ENCODE data around the gene NDUFA5.

Gene NDUFA5

DNA sequence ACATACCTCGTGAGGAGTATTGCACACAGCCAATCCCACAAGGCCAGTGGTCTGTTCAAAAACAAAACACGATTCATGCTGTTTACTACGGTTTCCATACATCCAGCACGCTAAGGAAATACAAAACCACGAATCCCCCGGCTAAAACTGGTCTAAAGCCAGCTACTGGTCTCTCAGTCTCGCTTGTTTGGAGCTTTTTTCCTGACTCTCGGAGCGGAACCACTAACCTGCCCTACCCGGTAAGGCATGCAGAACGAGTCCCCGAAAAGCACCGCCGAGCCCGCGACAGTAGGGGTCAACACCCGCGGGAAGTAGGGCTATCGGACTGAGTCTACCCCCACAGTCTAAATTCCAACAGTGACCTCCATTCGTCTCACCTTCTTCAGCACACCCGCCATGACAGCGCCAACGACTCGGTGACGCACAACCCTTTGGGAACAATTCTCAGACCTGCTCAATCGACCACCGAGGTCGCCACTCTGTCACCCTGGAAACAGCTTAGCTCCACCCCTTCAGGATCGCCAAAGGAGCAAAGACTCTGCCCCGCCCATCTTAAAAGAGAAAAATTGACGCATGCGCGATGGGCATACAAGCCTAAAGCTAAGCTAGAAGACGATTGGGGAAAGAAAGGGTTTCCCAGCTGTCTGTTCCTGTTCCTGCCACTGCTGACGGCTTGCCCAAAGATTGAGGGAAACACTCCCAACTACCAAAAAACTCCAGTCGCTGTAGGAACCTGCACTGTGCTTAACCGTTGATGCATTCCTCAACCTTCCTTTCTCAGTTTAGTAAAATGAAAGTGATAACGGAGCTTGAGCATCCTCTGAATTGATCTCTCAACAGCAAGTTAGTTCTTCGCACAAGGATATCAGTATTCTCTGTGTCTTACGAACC is at the start of gene NDUFA5:
Gene NDUFA5 (minus strand): TSS at position 421 of the 891 bp plus-strand sequence. CDS start 23 bp downstream, at position 398.
- DNase-seq (ENCODE audit: low spot score) = peak; percentile 98

DNA sequence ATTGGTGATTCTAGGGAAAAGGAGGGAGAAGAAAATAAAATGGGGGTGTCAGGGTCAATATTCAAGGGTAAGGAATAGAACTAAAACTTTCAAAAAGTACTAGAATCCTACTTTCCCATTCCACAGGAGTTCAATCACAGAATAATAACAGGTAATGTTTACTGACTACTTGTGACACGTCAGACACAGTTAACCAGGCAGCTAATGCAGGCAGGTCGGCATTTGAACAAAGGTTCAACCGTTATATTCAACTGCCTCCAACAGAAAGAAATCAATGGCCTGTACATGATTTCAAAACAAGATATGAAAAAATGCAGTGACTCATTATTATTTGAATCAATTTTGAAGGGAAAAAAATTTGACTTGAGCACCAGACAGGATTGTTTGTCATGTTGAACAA is 47.1 kb upstream of the NDUFA5 start:
- no peak for DNase-seq (ENCODE audit: low spot score)

DNA sequence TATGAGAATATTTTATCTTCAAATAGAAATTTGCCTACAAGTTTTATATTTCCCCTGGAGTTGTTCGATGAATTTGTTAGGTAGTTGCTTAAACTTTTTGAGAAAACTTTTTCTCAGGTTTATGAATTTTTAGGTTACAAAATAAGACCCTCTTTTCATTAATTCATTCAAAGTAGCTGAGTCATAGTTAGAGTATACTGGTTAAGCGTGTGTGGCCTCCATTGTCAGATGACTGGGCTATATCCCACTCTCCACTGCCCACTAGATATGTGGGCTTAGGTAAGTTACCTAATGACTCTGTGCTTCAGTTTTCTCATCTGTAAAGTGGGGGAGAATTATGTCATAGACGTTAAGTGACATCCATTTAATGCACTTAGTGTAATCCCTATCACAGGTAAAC is 45.0 kb upstream of the NDUFA5 start:
- DNase-seq (ENCODE audit: low spot score) = no peak

DNA sequence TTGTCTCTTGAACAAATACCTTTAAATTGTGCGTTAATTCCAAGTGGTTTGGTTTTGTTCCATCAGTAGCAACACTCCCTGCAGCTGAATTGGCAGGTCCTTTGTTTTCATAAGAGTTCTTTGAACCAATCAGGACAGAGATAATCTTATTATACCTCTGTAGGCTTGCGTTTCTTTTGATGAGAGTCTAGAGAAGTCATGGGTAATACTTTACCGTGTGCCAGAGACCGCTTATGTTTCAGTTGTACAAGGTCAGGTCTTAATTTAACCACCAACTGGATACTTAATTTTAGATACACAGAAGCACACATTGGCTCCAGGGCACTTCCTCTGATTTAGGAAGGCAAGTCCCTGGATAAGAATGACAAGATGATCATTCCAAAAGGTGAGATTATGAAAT is 43.9 kb upstream of the NDUFA5 start, which contains the start of gene ASB15:
Gene ASB15 (plus strand): TSS at position 292 of the 400 bp plus-strand sequence. CDS start 12,682 bp downstream, outside the sequence.
- no peak for DNase-seq (ENCODE audit: low spot score)

DNA sequence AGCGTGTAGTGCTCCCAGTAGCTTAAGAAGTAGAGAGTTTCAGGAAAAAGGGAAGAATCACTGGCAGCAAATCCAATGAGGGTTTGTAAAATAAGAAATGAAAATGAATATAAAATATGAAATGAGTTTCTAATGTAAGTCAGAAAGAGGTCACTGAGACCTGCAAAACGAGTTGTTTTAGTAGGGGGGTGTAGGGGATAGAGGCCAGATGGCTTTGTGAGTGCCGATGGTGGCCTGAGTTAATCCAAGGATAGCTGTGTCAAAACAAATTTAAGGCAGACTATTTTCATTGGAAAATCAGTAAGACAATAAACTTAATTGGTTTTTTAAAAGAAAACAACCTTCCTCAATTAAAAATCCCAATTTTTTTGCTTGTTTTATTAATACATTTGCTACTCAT is 43.3 kb upstream of the NDUFA5 start:
- no peak for DNase-seq (ENCODE audit: low spot score)

DNA sequence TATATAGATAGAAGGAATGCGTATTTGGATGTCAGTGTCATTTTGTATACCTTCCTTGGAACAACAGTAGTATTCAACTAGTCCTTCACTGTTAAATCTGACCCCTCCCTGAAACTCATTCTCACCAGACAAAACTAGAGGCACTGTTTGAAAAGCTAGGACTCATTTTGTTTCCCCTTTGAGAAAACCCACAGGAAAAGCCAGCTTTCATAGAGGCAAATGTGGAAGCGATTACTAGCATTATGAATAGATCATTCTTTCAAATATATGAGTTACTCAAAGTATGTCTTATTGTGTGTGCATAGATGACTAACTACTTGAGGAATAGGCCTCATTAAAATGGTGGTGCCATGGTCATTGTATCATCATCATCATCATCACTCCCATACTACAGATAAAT is 42.1 kb upstream of the NDUFA5 start:
- DNase-seq (ENCODE audit: low spot score) = no peak

DNA sequence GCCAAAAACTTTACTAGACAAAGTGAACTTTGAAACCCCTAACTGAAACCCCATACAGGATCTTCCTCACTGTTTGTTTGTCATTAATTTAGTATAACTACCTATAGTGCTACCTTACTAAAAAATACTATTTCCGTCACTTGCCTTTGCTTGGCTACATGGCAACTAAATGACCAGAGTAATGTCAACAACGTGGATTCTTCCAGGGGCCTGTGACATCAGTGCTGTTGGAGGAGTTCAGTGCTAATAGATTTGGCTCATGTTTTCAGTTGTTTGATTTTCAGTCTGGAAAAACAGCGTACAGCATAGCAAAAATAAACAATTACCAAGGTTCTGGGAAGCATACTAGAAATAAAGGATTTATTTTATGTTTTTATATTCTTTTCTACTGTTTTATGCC is 41.0 kb upstream of the NDUFA5 start:
- no peak for DNase-seq (ENCODE audit: low spot score)

DNA sequence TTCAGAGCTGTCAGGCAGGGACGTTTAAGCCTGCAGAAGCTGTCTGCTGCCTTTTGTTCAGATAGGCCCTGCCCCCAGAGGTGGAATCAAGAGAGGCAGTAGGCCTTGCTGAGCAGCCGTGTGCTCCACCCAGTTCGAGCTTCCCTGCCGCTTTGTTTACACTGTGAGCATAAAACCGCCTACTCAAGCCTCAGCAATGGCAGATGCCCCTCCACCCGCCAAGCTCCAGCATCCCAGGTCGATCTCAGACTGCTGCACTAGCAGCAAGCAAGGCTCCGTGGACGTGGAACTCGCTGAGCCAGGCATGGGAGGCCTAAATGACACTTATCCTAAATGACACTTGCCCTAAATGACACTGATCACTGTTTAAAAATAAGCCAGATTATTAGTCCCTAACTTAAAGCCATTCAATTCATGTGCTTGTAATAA is 37.2 kb upstream of the NDUFA5 start:
- peak; percentile 32 for DNase-seq (ENCODE audit: low spot score)

DNA sequence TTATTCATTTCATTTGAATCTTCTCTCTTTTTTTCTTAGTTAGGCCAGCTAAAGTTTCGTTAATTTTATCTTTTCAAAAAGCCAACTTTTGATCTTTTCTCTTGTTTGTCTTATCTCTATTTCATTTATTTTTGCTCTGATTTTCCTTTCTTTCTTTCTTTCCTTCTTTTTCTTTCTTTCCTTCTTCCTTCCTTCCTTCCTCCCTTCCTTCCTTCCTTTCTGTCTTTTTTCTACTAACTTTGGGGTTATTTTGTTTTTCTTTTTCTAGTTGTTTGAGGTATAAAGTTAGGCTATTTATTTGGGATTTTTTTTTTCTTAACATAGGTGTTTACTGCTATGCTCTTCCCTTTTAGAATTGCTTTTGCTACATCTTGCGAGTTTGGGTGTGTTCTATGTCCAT is 30.8 kb upstream of the NDUFA5 start:
- no peak for DNase-seq (ENCODE audit: low spot score)

DNA sequence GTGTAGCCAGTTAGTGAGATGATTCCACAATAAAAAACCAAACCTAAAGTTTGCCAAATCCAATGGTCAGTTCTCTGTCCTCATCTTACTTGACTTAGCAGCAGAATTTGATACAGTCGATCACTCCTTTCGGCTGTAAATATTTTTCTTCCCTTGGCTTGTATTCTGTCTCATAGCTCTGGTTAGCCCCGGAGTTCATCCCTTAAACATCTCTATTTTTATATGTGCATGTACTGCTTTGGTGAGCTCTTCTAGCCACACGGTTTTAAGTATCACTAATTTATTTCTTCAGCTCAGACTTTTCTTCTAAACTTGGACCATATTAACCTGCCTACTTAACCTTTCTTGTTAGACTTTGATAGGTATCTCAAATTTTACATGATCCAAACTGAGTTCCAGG is 26.2 kb upstream of the NDUFA5 start:
- no peak for DNase-seq (ENCODE audit: low spot score)

DNA sequence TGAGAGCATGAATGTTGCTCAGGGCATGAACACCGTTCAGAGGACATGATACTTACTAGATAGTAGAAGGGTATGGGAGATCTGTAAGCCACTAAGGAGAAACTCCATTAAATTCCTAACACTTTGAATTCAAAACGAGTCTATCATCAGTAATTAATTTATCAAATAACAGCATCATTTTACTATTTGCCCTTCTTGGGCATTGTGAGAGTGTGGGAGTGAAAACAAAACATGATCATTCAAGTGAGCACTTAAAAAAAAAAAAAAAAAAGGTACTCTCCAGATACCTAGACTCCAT is 23.5 kb upstream of the NDUFA5 start:
- DNase-seq (ENCODE audit: low spot score) = no peak

DNA sequence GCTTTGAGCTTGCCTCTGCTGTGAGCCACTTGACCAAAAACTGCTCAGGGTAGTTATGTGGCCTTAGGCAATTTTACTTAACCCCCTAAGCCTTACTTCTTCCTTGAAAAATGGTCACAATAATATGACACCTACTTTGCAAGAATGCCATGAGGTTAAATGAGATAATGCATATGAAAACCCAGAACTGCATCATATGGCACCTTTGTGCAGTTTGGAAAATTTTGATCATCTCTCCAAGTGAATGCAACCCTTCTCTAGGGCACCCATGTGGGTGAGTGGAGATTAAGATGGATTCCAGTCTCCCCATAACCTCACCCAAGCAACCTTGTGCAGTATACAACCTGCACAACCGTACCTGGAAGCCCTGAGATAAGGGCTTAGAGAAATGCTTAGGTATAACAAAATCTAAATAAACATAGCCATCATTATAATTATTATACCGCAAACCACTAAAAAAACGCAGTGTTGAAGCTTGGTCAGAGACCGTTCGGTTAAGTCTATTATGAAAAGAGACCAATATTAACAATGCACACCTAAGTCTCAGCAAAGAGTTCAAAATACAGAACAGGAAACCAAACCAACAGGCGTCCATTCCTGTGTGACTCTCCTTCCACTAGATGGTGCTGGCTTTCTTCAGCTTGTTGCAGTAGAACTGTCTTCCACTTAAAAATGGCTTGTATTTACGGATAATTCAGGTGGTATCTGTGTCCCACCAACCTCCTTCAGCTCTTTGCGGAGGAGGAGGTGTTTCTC is 23.0 kb upstream of the NDUFA5 start:
- DNase-seq (ENCODE audit: low spot score) = peak; percentile 74

DNA sequence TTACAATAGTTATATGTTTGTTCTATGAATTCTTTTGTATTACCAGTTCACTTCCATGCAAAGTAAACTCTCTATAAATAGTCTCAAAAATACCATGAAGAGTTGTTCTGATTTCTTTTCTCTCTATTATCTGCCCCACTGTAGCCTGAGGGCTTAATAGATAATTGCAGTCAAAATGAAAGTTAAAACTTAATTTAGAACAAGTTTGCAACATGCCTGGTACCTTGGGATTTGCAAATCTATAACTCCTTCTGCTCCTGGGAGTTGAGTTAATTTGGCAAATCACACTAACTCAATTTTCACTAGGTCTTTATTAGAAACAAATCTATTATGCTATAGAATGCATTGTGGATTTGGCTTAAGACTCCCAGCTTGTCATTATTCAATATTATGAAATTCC is 21.8 kb upstream of the NDUFA5 start:
- no peak for DNase-seq (ENCODE audit: low spot score)

DNA sequence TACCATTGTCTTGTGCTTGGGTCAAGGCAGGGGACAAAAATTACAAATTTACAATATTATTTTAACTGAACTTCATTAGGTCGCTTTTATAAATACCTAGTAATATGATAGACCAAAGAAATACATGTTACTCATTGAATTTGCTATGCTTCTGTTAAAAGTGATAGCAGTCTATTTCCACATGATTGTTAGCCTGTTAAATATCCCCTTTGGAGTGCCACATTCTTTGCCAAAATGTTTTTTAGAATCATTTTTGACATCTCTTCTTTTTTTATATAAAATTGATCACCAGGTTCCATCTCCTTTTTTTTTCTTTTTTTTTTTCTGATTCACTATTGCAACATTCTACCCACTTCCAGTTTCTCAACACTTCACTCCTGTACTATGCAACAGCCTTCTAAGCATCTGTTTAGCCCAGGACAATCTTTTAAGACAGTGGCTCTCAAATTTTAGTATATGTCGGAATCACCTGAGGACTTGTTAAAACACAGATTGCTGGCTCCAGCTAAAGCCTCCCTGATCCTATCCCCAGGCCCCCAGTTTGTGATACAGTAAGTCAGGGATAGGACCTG is 16.4 kb upstream of the NDUFA5 start:
- no peak for DNase-seq (ENCODE audit: low spot score)

DNA sequence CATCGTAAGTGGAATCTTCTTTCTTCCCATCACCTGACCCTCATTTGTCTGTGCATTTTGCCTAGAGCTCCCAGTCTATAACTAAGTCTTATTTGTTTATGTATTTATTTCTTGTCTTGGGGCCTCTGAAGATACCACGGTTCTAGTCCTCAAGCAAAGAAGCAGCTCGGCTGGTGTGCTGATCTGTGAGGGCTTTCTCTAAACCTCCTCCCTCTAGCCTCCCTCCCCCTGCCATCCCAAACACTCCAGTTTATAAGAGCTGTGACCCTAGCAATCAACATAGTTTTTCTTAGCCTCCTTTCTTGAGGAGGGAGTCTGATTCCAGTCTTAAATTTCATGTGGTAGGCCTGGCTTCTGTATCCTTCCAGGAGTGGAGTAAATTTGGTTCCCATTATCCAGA is 15.7 kb upstream of the NDUFA5 start:
- DNase-seq (ENCODE audit: low spot score) = no peak

DNA sequence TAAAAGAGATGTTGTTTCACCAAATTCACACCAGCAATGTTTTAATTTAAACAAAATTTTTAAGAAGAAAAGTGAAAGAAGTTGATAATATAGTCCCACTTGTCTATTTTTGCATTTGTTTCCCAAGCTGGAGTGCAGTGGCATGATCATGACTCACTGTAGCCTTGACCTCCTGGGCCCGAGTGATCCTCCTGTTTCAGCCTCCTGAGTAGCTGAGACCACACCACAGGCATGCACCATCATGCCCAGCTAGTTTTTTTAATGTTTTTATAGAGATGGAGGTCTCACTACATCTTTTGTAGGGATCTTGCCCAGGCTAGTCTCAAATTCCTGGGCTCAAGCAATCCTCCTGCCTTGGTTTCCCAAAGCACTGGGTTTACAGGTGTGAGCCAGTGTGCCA is 14.1 kb upstream of the NDUFA5 start:
- no peak for DNase-seq (ENCODE audit: low spot score)

DNA sequence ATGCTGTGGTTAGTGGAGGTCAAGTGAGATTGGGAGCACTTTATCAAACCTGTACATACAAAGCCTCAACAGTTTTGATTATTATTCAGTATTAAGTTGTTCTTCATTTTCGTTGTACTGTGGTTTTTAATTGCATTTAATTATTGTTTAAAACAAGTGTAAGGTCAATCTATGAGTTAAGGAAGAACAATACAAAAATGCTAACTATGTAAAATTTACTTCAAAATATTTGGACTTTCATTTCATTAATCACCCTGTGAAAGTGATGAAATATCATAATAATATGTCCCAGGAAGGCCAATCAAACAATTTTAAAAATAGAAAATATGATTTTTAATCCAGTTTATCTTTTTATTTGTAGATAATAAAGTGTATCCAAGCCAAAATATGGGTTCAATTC is 13.6 kb upstream of the NDUFA5 start:
- no peak for DNase-seq (ENCODE audit: low spot score)

DNA sequence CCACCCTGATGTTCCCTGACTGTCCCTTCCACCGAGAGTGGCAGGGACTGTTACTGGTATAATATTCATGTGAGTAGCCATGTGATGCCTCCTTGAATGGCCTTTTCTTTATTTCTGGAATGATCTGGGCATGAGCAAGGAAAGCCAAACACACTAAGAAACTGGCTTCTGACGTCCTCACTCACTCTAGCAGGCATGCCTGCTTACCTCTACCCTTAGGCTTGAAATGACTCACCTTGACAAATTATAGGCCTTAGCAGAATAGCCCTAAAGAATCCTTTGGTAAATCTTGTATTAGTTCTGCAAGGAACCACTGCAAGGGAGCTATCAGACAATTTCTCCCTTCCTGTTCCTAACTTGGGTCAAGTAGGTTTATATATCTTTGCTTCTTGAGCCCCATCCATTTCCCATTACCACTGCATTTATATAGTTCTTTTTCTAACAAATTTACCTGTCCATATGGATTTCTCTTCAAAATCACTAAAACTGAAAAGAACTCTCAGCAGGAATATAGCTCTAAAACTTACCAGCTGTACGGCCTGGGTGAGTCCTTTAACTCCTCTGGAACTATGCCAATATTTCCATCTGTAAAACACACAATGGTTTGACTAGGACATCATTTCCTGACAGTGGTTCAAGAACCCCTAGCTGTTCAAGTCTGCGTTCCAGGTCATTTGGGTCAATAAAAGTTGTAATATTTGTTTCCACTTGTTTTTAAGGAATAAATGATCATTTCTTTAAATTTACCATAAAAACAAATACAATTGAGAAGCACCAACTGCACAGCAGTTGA is 13.0 kb upstream of the NDUFA5 start:
- no peak for DNase-seq (ENCODE audit: low spot score)

DNA sequence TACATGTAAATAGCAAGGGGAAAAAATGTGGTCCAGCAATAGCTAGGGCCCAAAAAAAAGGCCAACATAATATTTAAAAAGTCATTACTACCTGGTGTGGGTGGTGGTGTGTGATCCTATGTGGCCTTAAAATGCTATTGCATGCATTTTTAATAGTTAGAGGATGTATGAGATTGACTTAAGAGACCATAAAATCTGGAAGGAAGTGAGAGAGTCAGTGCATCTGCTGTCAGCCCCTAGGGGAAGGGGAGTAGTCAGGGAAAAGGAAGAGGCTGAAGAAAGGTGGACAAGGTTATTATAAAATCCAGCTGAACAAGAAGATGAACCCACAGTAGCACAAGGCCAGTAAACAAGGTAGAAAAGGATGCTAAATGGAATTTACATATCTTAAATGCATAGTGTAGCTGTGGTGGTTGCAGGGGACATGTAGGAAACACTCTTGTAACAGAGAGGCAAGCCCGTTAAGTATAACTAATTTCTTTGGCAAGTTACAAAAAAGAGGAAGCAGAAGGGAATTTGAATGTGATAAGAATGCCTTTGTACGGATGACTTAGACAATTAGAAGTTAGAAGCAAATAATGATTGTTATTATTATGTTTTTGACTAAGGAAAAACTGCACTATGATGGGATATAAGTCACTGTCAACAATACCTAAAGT is 11.9 kb upstream of the NDUFA5 start:
- no peak for DNase-seq (ENCODE audit: low spot score)

DNA sequence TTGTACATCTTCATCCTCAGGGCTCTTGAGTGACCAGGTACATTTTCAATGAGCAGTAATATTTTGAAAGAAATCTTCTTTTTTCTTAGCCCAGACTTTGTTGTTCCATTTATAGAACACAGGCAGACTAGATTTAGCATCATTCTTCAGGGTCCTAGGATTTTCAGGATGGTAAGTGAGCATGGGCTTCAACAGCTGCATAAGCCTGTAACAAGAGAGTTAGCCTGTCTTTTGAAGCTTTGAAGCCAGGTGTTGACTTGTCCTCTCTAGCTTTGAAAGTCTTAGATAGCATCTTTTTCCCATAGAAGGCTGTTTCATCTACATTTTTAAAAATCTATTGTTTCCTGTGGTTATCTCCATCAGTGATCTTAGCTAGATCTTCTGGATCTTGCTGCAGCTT is 4.5 kb upstream of the NDUFA5 start:
- DNase-seq (ENCODE audit: low spot score) = no peak

DNA sequence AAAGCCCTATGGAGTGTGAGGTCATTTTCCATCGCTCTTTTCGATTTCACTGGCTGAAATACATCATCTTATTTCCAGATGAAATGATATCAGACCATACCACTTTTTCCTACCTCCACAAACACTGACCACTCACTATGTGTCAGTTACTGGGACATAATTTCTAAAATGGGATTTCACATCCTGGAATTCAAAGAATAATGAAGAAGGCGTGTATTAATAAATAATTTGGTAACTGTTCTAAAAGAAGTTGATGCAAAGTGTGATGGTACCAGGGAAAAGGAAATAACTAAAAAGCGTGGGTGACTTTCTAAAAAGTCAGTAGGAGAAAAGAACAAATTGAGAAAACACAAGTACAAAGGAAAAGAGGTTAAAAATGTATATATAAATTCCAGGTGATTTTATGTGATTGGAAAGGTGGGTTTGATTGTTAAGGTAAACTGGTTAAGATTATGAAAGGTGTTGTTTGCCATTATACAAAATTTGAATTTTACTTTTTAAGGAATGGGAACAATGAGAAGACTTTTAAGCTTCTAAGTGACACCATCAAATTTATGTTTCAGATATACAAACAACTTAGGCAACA is 764 bp upstream of the NDUFA5 start:
- no peak for DNase-seq (ENCODE audit: low spot score)
